CD4-positive, CD25-positive, alpha-beta regulatory T cell (primary cell): ENCODE data around the gene LRRFIP2. TPM values are rescaled to one million over a fixed set of nuclear protein-coding genes. Genes with fewer than 3 reads are reported as not detected.

Source experiments
- ATAC-seq, 2 donors: fragments of 150-1000 bp; cut with Tn5 transposase; one replicate each; pipeline ENCODE4 v1.10.0; 2021; ENCODE audit warnings: low read depth in 2 of 2, moderate number of reproducible peaks in 2 of 2, moderate library complexity in 1 of 2
- DNase-seq, 3 donors: peaks; one replicate each; pipeline versions ENCODE4 v3.0.0 to v3.0.0-alpha.2; 2012 to 2022; ENCODE audit warnings: mixed read lengths in 1 of 3
- H3K27ac ChIP-seq: one replicate; pipeline ENCODE4 v1.7.0; 2013; ENCODE audit warnings: mild to moderate bottlenecking, low read length; ENCODE audit not compliant: insufficient read depth, poor library complexity, severe bottlenecking
- H3K27me3 ChIP-seq: one replicate; pipeline ENCODE4 v1.7.0; 2013; ENCODE audit warnings: low read length; ENCODE audit not compliant: control insufficient read depth, insufficient read depth
- H3K36me3 ChIP-seq: one replicate; pipeline ENCODE4 v1.7.0; 2013; ENCODE audit warnings: mild to moderate bottlenecking, low read length, moderate library complexity; ENCODE audit not compliant: control insufficient read depth, insufficient read depth
- H3K4me1 ChIP-seq: 2 replicates; pipeline ENCODE4 v1.7.0; 2013; ENCODE audit warnings: mild to moderate bottlenecking, low read length; ENCODE audit not compliant: insufficient read depth, control insufficient read depth, poor library complexity, severe bottlenecking
- H3K4me3 ChIP-seq: one replicate; pipeline ENCODE4 v1.7.0; 2013; ENCODE audit warnings: low read depth, mild to moderate bottlenecking, low read length, moderate library complexity
- H3K9me3 ChIP-seq, 2 experiments: 1 replicate in 1 of 2; 2 replicates in 1 of 2; pipeline ENCODE4 v1.7.0; 2013; ENCODE audit warnings: low read length in 2 of 2, mild to moderate bottlenecking in 1 of 2, moderate library complexity in 1 of 2; ENCODE audit not compliant: control insufficient read depth in 2 of 2
- H3K27ac Mint-ChIP-seq, 3 donors: one replicate each; pipeline ENCODE4 v1.8.0; 2020 to 2022; ENCODE audit warnings: mild to moderate bottlenecking in 3 of 3, mixed read lengths in 3 of 3, moderate library complexity in 2 of 3
- H3K27me3 Mint-ChIP-seq: one replicate; pipeline ENCODE4 v1.8.0; 2022; ENCODE audit warnings: mild to moderate bottlenecking, mixed read lengths
- H3K36me3 Mint-ChIP-seq: one replicate; pipeline ENCODE4 v1.8.0; 2020; ENCODE audit warnings: mixed read lengths
- H3K4me1 Mint-ChIP-seq, 4 donors: one replicate each; pipeline ENCODE4 v1.8.0; 2020 to 2022; ENCODE audit warnings: mixed read lengths in 4 of 4, mild to moderate bottlenecking in 1 of 4
- H3K4me3 Mint-ChIP-seq, 4 donors: one replicate each; pipeline ENCODE4 v1.8.0; 2020 to 2022; ENCODE audit warnings: mild to moderate bottlenecking in 4 of 4, mixed read lengths in 4 of 4, moderate library complexity in 3 of 4
- H3K9me3 Mint-ChIP-seq, 7 donors: one replicate each; pipeline ENCODE4 v1.8.0; 2020 to 2022; ENCODE audit warnings: mixed read lengths in 7 of 7, mild to moderate bottlenecking in 3 of 7, moderate library complexity in 2 of 7
- polyA plus RNA-seq, 4 donors: library from polyadenylated mRNA; unstranded; fragments of 300-500 nt; fragmentation: Illumina TruSeq; gene quantifications; one replicate each; pipeline ENCODE4 v1.2.3, GENCODE V29; 2021
- total RNA-seq: library from RNA; stranded (reverse); gene quantifications from one replicate; pipeline ENCODE4 v1.2.3, GENCODE V29; 2022

Gene LRRFIP2
- total and polyA plus RNA-seq, 5 donors from 2014 or later: 14.5 to 78.5 (median 23.5) TPM

DNA sequence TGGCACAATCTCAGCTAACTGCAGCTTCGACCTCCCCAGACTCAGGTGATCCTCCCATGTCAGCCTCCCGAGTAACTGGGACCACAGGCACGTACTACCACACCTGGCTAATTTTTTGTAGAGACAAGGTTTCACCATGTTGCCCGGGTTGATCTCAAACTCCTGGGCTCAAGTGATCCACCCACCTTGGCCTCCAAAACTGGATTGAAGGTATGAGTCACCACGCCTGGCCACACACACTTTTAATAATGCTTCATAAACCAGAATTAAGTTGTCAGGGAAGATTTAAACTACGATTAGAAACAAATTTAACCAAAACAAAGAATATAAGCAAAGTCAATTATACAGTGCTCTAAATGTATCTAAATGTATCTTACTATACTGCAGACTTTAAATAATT is 87.5 kb downstream of the LRRFIP2 start:
- no peaks in the 10 kb centered on the region for H3K4me1 ChIP-seq
- H3K9me3 Mint-ChIP-seq: no peaks in the 10 kb centered on the region
- H3K36me3 Mint-ChIP-seq: peaks cover 19% of the 10 kb centered on the region
- DNase-seq: no peak
- H3K36me3 ChIP-seq: peaks cover 30% of the 10 kb centered on the region
- no peaks in the 10 kb centered on the region for H3K27me3 Mint-ChIP-seq
- ATAC-seq: no peak
- no peaks in the 10 kb centered on the region for H3K27me3 ChIP-seq
- H3K27ac ChIP-seq: no peak overlapping the region
- no peaks in the 10 kb centered on the region for H3K4me1 Mint-ChIP-seq
- no peak overlapping the region for H3K4me3 Mint-ChIP-seq
- H3K27ac Mint-ChIP-seq: no peak overlapping the region
- no peak overlapping the region for H3K4me3 ChIP-seq
- H3K9me3 ChIP-seq: no peaks in the 10 kb centered on the region

- DNase-seq (no peak), ATAC-seq (no peak)
- Histone ChIP-seq H3K4me1 (no peaks in the 10 kb centered on the region), H3K4me3 (no peak overlapping the region), H3K36me3 (peaks cover 28% of the 10 kb centered on the region), H3K9me3 (no peaks in the 10 kb centered on the region), H3K27ac (no peak overlapping the region), H3K27me3 (no peaks in the 10 kb centered on the region)
- H3K4me1 Mint-ChIP-seq: no peaks in the 10 kb centered on the region
- no peaks in the 10 kb centered on the region for H3K9me3 Mint-ChIP-seq
- no peak overlapping the region for H3K27ac Mint-ChIP-seq
- H3K27me3 Mint-ChIP-seq: no peaks in the 10 kb centered on the region
- peaks cover 24% of the 10 kb centered on the region for H3K36me3 Mint-ChIP-seq
- H3K4me3 Mint-ChIP-seq: no peak overlapping the region
Observed at GRCh38 chr3:37082317-37082716, 92.1 kb downstream of the LRRFIP2 start.

- no peaks in the 10 kb centered on the region for H3K9me3 ChIP-seq
- no peaks in the 10 kb centered on the region for H3K27me3 ChIP-seq
- no peak overlapping the region for H3K27ac ChIP-seq
- H3K36me3 ChIP-seq: peaks cover 44% of the 10 kb centered on the region
- ATAC-seq (no peak), DNase-seq (no peak)
- no peaks in the 10 kb centered on the region for H3K4me1 ChIP-seq
- H3K27ac Mint-ChIP-seq: no peak overlapping the region
- peaks cover 0 to 4% (median 0%) of the 10 kb centered on the region in 4 donors for H3K4me1 Mint-ChIP-seq
- H3K27me3 Mint-ChIP-seq: no peaks in the 10 kb centered on the region
- H3K36me3 Mint-ChIP-seq: peaks cover 54% of the 10 kb centered on the region
- H3K9me3 Mint-ChIP-seq: no peaks in the 10 kb centered on the region
- H3K4me3 Mint-ChIP-seq: no peak overlapping the region
- H3K4me3 ChIP-seq: no peak overlapping the region
Observed at GRCh38 chr3:37075955-37076354, 98.4 kb downstream of the LRRFIP2 start.

DNA sequence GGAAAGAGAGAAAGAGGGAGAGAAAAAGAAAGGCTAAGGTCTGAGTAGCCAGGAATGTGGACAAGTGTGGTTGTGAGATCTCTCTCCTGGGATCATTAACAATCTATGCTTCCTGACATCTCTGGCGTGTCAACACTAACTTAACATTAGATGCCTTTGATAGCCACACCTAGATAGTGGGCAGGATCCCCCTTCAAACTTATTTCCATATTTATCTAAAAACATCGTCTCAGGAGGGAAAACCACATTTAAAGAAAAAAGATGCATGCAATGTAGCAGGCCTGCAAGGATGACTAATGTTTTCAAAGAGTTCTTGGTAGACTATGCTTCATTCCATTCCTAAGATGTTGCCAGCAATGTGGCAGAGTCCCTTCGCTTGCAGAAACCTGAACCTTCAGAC is 100.2 kb downstream of the LRRFIP2 start:
- Histone ChIP-seq H3K4me1 (no peaks in the 10 kb centered on the region), H3K27me3 (no peaks in the 10 kb centered on the region), H3K4me3 (no peak overlapping the region), H3K27ac (no peak overlapping the region), H3K9me3 (no peaks in the 10 kb centered on the region), H3K36me3 (peaks cover 33% of the 10 kb centered on the region)
- H3K27me3 Mint-ChIP-seq: no peaks in the 10 kb centered on the region
- H3K4me1 Mint-ChIP-seq: peaks cover 0 to 4% (median 0%) of the 10 kb centered on the region in 4 donors
- ATAC-seq (no peak), DNase-seq (no peak)
- H3K9me3 Mint-ChIP-seq: peaks cover 0 to 1% (median 0%) of the 10 kb centered on the region in 7 donors
- no peak overlapping the region for H3K27ac Mint-ChIP-seq
- no peak overlapping the region for H3K4me3 Mint-ChIP-seq
- peaks cover 50% of the 10 kb centered on the region for H3K36me3 Mint-ChIP-seq

- peaks cover 47% of the 10 kb centered on the region for H3K36me3 Mint-ChIP-seq
- no peak overlapping the region for H3K27ac ChIP-seq
- H3K4me1 Mint-ChIP-seq: peaks cover 0 to 4% (median 0%) of the 10 kb centered on the region in 4 donors
- H3K9me3 ChIP-seq: no peaks in the 10 kb centered on the region
- no peaks in the 10 kb centered on the region for H3K27me3 ChIP-seq
- peaks cover 37% of the 10 kb centered on the region for H3K36me3 ChIP-seq
- H3K4me1 ChIP-seq: no peaks in the 10 kb centered on the region
- no peak overlapping the region for H3K4me3 Mint-ChIP-seq
- no peak overlapping the region for H3K4me3 ChIP-seq
- H3K9me3 Mint-ChIP-seq: peaks cover 0 to 1% (median 0%) of the 10 kb centered on the region in 7 donors
- H3K27me3 Mint-ChIP-seq: no peaks in the 10 kb centered on the region
- ATAC-seq: no peak
- no peak for DNase-seq
- peak overlapping the region in 2 of 3 donors; percentile 2 to 76 for H3K27ac Mint-ChIP-seq
Observed at GRCh38 chr3:37072892-37073291, 101.5 kb downstream of the LRRFIP2 start.

- no peaks in the 10 kb centered on the region for H3K27me3 ChIP-seq
- peaks cover 44% of the 10 kb centered on the region for H3K36me3 Mint-ChIP-seq
- H3K27ac ChIP-seq: no peak overlapping the region
- no peaks in the 10 kb centered on the region for H3K9me3 ChIP-seq
- DNase-seq: no peak
- H3K4me3 Mint-ChIP-seq: no peak overlapping the region
- no peaks in the 10 kb centered on the region for H3K27me3 Mint-ChIP-seq
- H3K4me3 ChIP-seq: no peak overlapping the region
- no peak overlapping the region for H3K27ac Mint-ChIP-seq
- peaks cover 0 to 1% (median 0%) of the 10 kb centered on the region in 7 donors for H3K9me3 Mint-ChIP-seq
- no peak for ATAC-seq
- H3K36me3 ChIP-seq: peaks cover 29% of the 10 kb centered on the region
- no peaks in the 10 kb centered on the region for H3K4me1 ChIP-seq
- H3K4me1 Mint-ChIP-seq: peaks cover 0 to 3% (median 0%) of the 10 kb centered on the region in 4 donors
Observed at GRCh38 chr3:37071921-37072320, 102.5 kb downstream of the LRRFIP2 start.

GRCh38 chr3:37068031-37068430 is 106.4 kb downstream of the LRRFIP2 start:
- Mint-ChIP-seq H3K4me3 (no peak overlapping the region), H3K36me3 (peaks cover 37% of the 10 kb centered on the region), H3K9me3 (peaks cover 0 to 1% (median 0%) of the 10 kb centered on the region in 7 donors), H3K27me3 (no peaks in the 10 kb centered on the region), H3K4me1 (peaks cover 0 to 2% (median 0%) of the 10 kb centered on the region in 4 donors), H3K27ac (no peak overlapping the region)
- Histone ChIP-seq H3K36me3 (peaks cover 28% of the 10 kb centered on the region), H3K4me1 (no peaks in the 10 kb centered on the region), H3K27ac (no peak overlapping the region), H3K9me3 (no peaks in the 10 kb centered on the region), H3K4me3 (no peak overlapping the region), H3K27me3 (no peaks in the 10 kb centered on the region)
- no peak for ATAC-seq
- DNase-seq: no peak

- Mint-ChIP-seq H3K36me3 (peaks cover 36% of the 10 kb centered on the region), H3K27ac (no peak overlapping the region)
- no peak for ATAC-seq
Observed at GRCh38 chr3:37067577-37067976, 106.8 kb downstream of the LRRFIP2 start.

More at GRCh38 chr3:37067577-37067976, 106.8 kb downstream of the LRRFIP2 start:
- Mint-ChIP-seq H3K4me3 (no peak overlapping the region), H3K9me3 (peaks cover 0 to 1% (median 0%) of the 10 kb centered on the region in 7 donors), H3K4me1 (peaks cover 0 to 2% (median 0%) of the 10 kb centered on the region in 4 donors), H3K27me3 (no peaks in the 10 kb centered on the region)
- Histone ChIP-seq H3K27me3 (no peaks in the 10 kb centered on the region), H3K4me3 (no peak overlapping the region), H3K36me3 (peaks cover 31% of the 10 kb centered on the region), H3K4me1 (no peaks in the 10 kb centered on the region), H3K27ac (no peak overlapping the region), H3K9me3 (no peaks in the 10 kb centered on the region)
- no peak for DNase-seq
